H9 (cell line): ENCODE data around the gene SZT2. TPM values are rescaled to one million over a fixed set of nuclear protein-coding genes. Genes with fewer than 3 reads are reported as not detected.

Experiments
- DNase-seq: peaks from one replicate; pipeline ENCODE4 v3.0.0-alpha.2; 2017
- H2AFZ ChIP-seq: one replicate; pipeline ENCODE4 v1.6.1; 2013; ENCODE audit warnings: mild to moderate bottlenecking, low read length, control low read depth, moderate library complexity
- H2AK5ac ChIP-seq: 2 replicates; pipeline ENCODE4 v1.6.1; 2013; ENCODE audit warnings: low read length, control low read depth, mixed read lengths; ENCODE audit not compliant: insufficient read length
- H2BK120ac ChIP-seq: one replicate; pipeline ENCODE4 v1.6.1; 2013; ENCODE audit warnings: low read depth, mild to moderate bottlenecking, low read length, control low read depth, inconsistent platforms; ENCODE audit not compliant: poor library complexity, severe bottlenecking
- H2BK12ac ChIP-seq: 2 replicates; pipeline ENCODE4 v1.6.1; 2013; ENCODE audit warnings: low read length, control low read depth, mixed read lengths, low read depth; ENCODE audit not compliant: insufficient read length
- H2BK15ac ChIP-seq: 2 replicates; pipeline ENCODE4 v1.6.1; 2013; ENCODE audit warnings: low read depth, low read length, control low read depth
- H2BK20ac ChIP-seq: one replicate; pipeline ENCODE4 v1.6.1; 2013; ENCODE audit warnings: low read depth, mild to moderate bottlenecking, low read length, control low read depth, inconsistent platforms; ENCODE audit not compliant: poor library complexity, severe bottlenecking
- H2BK5ac ChIP-seq: 2 replicates; pipeline ENCODE4 v1.6.1; 2013; ENCODE audit warnings: low read length, control low read depth, mixed read lengths; ENCODE audit not compliant: insufficient read length
- H3K14ac ChIP-seq: 2 replicates; pipeline ENCODE4 v1.6.1; 2013; ENCODE audit warnings: low read length, control low read depth; ENCODE audit not compliant: insufficient read depth
- H3K18ac ChIP-seq: 2 replicates; pipeline ENCODE4 v1.6.1; 2013; ENCODE audit warnings: low read depth, mild to moderate bottlenecking, mixed read lengths, low read length, control low read depth; ENCODE audit not compliant: insufficient read length
- H3K23ac ChIP-seq: 2 replicates; pipeline ENCODE4 v1.6.1; 2013; ENCODE audit warnings: low read length, control low read depth, mixed read lengths, low read depth; ENCODE audit not compliant: insufficient read length
- H3K23me2 ChIP-seq: 2 replicates; pipeline ENCODE4 v1.6.1; 2013; ENCODE audit warnings: low read depth, mild to moderate bottlenecking, mixed read lengths, low read length, control low read depth; ENCODE audit not compliant: insufficient read length, poor library complexity, severe bottlenecking
- H3K27ac ChIP-seq: 2 replicates; pipeline ENCODE4 v1.5.1; 2013; ENCODE audit warnings: low read length, control low read depth, mixed read lengths, low read depth; ENCODE audit not compliant: insufficient read length
- H3K27me3 ChIP-seq: 2 replicates; pipeline ENCODE4 v1.6.1; 2013; ENCODE audit warnings: low read length, control low read depth, inconsistent platforms; ENCODE audit not compliant: insufficient read depth
- H3K4ac ChIP-seq: 2 replicates; pipeline ENCODE4 v1.6.1; 2013; ENCODE audit warnings: low read depth, mild to moderate bottlenecking, control low read depth, inconsistent platforms, low read length, moderate library complexity
- H3K4me1 ChIP-seq: 2 replicates; pipeline ENCODE4 v1.6.1; 2013; ENCODE audit warnings: low read length, control low read depth, inconsistent platforms; ENCODE audit not compliant: insufficient read depth
- H3K4me2 ChIP-seq: 2 replicates; pipeline ENCODE4 v1.6.1; 2013; ENCODE audit warnings: low read length, control low read depth, mixed read lengths; ENCODE audit not compliant: insufficient read length, insufficient read depth
- H3K56ac ChIP-seq: 2 replicates; pipeline ENCODE4 v1.6.1; 2013; ENCODE audit warnings: low read depth, mild to moderate bottlenecking, mixed read lengths, low read length, control low read depth; ENCODE audit not compliant: insufficient read length
- H3K79me1 ChIP-seq: 2 replicates; pipeline ENCODE4 v1.6.1; 2013; ENCODE audit warnings: low read depth, mild to moderate bottlenecking, moderate library complexity, low read length, control low read depth, inconsistent platforms; ENCODE audit not compliant: insufficient read depth, poor library complexity, severe bottlenecking
- H3K79me2 ChIP-seq: 2 replicates; pipeline ENCODE4 v1.6.1; 2013; ENCODE audit warnings: low read length, control low read depth, inconsistent platforms; ENCODE audit not compliant: insufficient read depth
- H3K9ac ChIP-seq: 2 replicates; pipeline ENCODE4 v1.6.1; 2013; ENCODE audit warnings: low read length, control low read depth, mixed read lengths; ENCODE audit not compliant: insufficient read length; ENCODE audit errors: extremely low read depth
- H3K9me3 ChIP-seq: one replicate; pipeline ENCODE4 v1.6.1; 2013; ENCODE audit warnings: low read depth, low read length, inconsistent platforms; ENCODE audit not compliant: control insufficient read depth
- H3T11ph ChIP-seq: one replicate; pipeline ENCODE4 v1.6.1; 2013; ENCODE audit warnings: mild to moderate bottlenecking, low read length, control low read depth, inconsistent platforms
- H4K20me1 ChIP-seq: one replicate; pipeline ENCODE4 v1.6.1; 2013; ENCODE audit not compliant: control insufficient read depth, insufficient read length, insufficient read depth
- H4K5ac ChIP-seq: 2 replicates; pipeline ENCODE4 v1.6.1; 2013; ENCODE audit warnings: low read depth, mild to moderate bottlenecking, mixed read lengths, low read length, control low read depth; ENCODE audit not compliant: insufficient read length
- H4K8ac ChIP-seq: replicated peaks from 2 replicates; pipeline ENCODE4 v1.6.1; 2013; ENCODE audit warnings: low read length, control low read depth, mixed read lengths, low read depth; ENCODE audit not compliant: insufficient read length
- H4K91ac ChIP-seq: 2 replicates; pipeline ENCODE4 v1.6.1; 2013; ENCODE audit warnings: low read depth, mild to moderate bottlenecking, moderate library complexity, mixed read lengths, low read length, control low read depth; ENCODE audit not compliant: insufficient read length
- H3K27ac Mint-ChIP-seq, 3 experiments: 2 replicates in 2 of 3; 3 replicates in 1 of 3; pipeline ENCODE4 v1.8.0; 2020 to 2021; ENCODE audit warnings: mixed read lengths in 3 of 3, mild to moderate bottlenecking in 1 of 3, moderate library complexity in 1 of 3
- H3K27me3 Mint-ChIP-seq: 2 replicates; pipeline ENCODE4 v1.8.0; 2021; ENCODE audit warnings: low read depth, mild to moderate bottlenecking, moderate library complexity, mixed read lengths
- H3K36me3 Mint-ChIP-seq, 3 experiments: 2 replicates in 2 of 3; 3 replicates in 1 of 3; pipeline ENCODE4 v1.8.0; 2020 to 2021; ENCODE audit warnings: low read depth in 3 of 3, mixed read lengths in 3 of 3; ENCODE audit not compliant: insufficient read depth in 1 of 3
- H3K4me1 Mint-ChIP-seq, 2 experiments: 2 replicates each; pipeline ENCODE4 v1.8.0; 2020; ENCODE audit warnings: mixed read lengths in 2 of 2
- H3K4me3 Mint-ChIP-seq, 2 experiments: 2 replicates in 1 of 2; 3 replicates in 1 of 2; pipeline ENCODE4 v1.8.0; 2020 to 2021; ENCODE audit warnings: mild to moderate bottlenecking in 2 of 2, mixed read lengths in 2 of 2, moderate library complexity in 1 of 2
- H3K9me3 Mint-ChIP-seq, 2 experiments: 2 replicates in 1 of 2; 3 replicates in 1 of 2; pipeline ENCODE4 v1.8.0; 2020; ENCODE audit warnings: mild to moderate bottlenecking in 2 of 2, mixed read lengths in 2 of 2, moderate library complexity in 1 of 2
- CTCF ChIP-seq: fragments of 200-600 bp; sonication (generic); conservative IDR thresholded peaks from 3 replicates; pipeline ENCODE4 v1.8.0; 2021; ENCODE audit warnings: antibody characterized with exemption, mild to moderate bottlenecking
- WGBS: extraction: QIAGEN DNeasy Blood & Tissue Kit; methylation state at CpG from one replicate; pipeline ENCODE4 v1.1.7; 2013; ENCODE audit warnings: missing lambda C conversion rate, low lambda C conversion rate, mixed read lengths; ENCODE audit not compliant: insufficient read length; ENCODE audit errors: extremely low coverage; 5-methylcytosine and 5-hydroxymethylcytosine counted together
- total RNA-seq: library from RNA; stranded (reverse); gene quantifications from 2 replicates; pipeline ENCODE4 v1.2.1, GENCODE V29; 2021

Gene SZT2
- total RNA-seq, 1 experiment from 2014 or later: 16.8 TPM

GRCh38 chr1:43488165-43488564 is 98.5 kb downstream of the SZT2 start:
- no peak overlapping the region for H3K14ac ChIP-seq
- H3K4me1 ChIP-seq: no peaks in the 10 kb centered on the region
- no peak overlapping the region for H3K9ac ChIP-seq
- peaks cover 4% of the 10 kb centered on the region for H3K9me3 ChIP-seq
- WGBS: no CpG with 5 or more reads among the region's 1 CpG
- H3K36me3 Mint-ChIP-seq: peaks cover 3 to 18% (median 6%) of the 10 kb centered on the region in 3 experiments; a peak in 6 of 7 replicates
- no peak overlapping the region for H4K91ac ChIP-seq
- H3K27me3 ChIP-seq: no peaks in the 10 kb centered on the region
- H2BK20ac ChIP-seq: no peak overlapping the region
- H2BK5ac ChIP-seq: no peak overlapping the region
- no peak overlapping the region for H2BK15ac ChIP-seq
- H3K79me1 ChIP-seq: no peaks in the 10 kb centered on the region
- H3K23me2 ChIP-seq: no peaks in the 10 kb centered on the region
- H2BK120ac ChIP-seq: no peak overlapping the region
- H3K4me1 Mint-ChIP-seq: no peaks in the 10 kb centered on the region
- no peak overlapping the region for H3K4me3 Mint-ChIP-seq
- H2AFZ ChIP-seq: no peak overlapping the region
- H3K23ac ChIP-seq: no peak overlapping the region
- no peak overlapping the region for H3K4ac ChIP-seq
- no peaks in the 10 kb centered on the region; the same call in 1 of the 2 replicates for H3K27me3 Mint-ChIP-seq
- H3K9me3 Mint-ChIP-seq: peaks cover 22 to 28% of the 10 kb centered on the region in 2 experiments
- H2BK12ac ChIP-seq: no peak overlapping the region
- no peak overlapping the region for H4K5ac ChIP-seq
- no peak overlapping the region for H3K27ac ChIP-seq
- H4K20me1 ChIP-seq: no peaks in the 10 kb centered on the region
- DNase-seq: no peak
- no peak overlapping the region for H3K18ac ChIP-seq
- H4K8ac ChIP-seq: no peak overlapping the region
- no peak overlapping the region for H2AK5ac ChIP-seq
- H3K79me2 ChIP-seq: no peaks in the 10 kb centered on the region
- no peak overlapping the region for H3K4me2 ChIP-seq
- H3T11ph ChIP-seq: no peak overlapping the region
- no peak overlapping the region for H3K27ac Mint-ChIP-seq
- H3K56ac ChIP-seq: no peak overlapping the region
- no peak for TF ChIP-seq CTCF
